ENCODE measurements around the gene LHFPL2.
"Not testable (repeated sequence)": the region's sequence is repeated elsewhere in the genome, so short reads cannot be mapped to it uniquely, and the experiment has no call there.

LHFPL2 gene

DNA sequence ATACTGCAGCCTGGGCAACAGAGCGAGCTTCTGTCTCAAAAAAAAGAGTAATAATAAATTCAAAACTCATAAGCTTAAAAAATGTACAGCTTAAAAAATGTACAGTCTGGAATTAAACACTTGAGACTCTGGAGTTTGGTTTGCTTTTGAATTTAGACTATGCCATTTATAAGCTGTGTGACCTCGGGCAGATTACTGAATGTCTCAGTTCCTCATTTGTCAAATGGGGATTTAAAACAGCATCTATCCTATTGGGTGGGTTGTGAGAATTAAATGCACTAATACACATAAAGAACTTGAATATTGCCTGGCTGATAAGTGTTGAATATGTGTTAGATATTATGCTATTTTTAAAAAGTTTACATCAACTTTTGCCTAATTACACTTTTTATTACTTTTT is 189.7 kb downstream of the LHFPL2 start:
- no peak for DNase-seq (ENCODE audit: low spot score)

DNA sequence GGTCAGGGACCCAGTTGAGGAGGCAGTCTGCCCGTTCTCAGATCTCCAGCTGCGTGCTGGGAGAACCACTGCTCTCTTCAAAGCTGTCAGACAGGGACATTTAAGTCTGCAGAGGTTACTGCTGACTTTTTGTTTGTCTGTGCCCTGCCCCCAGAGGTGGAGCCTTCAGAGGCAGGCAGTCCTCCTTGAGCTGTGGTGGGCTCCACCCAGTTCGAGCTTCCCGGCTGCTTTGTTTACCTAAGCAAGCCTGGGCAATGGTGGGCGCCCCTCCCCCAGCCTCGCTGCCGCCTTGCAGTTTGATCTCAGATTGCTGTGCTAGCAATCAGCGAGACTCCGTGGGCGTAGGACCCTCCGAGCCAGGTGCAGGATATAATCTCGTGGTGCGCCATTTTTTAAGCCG is 191.1 kb downstream of the LHFPL2 start:
- not testable (repeated sequence) for DNase-seq (ENCODE audit: low spot score)

DNA sequence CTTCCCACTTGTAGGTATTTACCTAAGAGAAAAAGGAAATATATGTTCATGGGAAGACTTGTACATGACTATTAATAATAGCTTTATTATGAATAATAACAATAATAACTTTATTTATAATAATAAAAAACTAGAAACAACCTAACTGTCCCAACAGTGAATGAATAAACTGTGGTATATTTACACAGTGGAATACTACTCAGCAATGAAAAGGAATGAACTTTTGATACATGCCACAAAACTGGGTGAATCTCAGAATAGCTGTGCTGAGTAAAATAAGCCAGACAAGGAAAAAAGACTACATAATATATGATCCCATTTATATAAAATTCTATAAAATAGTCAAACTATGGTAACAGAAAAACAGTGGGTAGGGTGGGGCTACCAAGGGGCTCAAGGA is 199.5 kb downstream of the LHFPL2 start:
- no peak for DNase-seq (ENCODE audit: low spot score)

DNA sequence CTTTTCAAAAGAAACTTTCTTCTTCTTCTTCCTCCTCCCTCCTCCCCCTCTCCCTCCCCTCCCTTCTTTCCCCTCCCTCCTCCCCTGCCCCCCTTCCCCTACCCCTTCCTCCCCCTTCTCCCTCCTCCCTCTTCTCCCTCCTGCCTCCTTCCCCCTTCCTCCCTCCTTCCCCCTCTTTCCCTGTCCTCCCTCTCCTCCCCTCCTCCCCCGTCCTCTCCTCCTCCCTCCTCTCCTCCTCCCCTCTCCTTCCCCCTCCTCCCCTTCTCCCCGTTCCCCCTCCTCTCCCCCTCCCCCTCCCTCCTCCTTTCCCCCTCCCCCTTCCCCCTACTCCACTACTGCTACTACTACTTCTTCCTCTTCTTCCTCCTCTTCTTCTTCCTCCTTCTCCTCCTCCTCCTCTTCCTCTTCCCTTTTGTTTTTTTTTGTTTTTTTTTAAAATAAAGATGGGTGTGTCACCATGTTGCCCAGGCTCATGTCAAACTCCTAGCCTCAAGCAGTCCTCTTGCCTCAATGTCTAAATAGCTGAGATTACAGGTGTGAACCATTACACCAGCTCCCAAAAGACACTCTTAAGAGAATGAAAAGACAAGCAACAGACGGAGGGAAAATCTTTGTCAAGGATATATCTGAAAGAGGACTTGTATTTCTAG is 200.7 kb downstream of the LHFPL2 start:
- no peak for DNase-seq (ENCODE audit: low spot score)
